ENCODE data around the gene DSCAM.

DSCAM gene

DNA sequence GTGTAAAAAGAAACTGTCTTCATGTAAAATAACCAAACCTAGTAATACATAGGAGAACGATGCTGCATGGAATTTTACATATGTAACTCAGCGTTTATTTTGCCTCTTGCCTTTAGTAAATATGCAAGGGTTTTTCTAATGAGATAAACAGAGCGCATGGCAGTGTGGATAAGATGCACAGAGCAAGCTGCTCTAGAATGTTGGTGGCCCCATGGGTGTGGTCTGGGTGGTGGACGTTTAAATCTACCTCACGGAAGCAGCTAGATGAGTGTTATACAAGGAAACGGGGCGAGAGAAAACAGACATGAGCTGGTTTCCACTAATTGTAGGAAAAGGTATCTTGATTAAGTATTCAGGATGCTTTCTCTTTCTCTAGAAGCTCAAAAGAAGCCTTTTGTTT, 205.9 kb downstream of the DSCAM start:
- no peak for DNase-seq

DNA sequence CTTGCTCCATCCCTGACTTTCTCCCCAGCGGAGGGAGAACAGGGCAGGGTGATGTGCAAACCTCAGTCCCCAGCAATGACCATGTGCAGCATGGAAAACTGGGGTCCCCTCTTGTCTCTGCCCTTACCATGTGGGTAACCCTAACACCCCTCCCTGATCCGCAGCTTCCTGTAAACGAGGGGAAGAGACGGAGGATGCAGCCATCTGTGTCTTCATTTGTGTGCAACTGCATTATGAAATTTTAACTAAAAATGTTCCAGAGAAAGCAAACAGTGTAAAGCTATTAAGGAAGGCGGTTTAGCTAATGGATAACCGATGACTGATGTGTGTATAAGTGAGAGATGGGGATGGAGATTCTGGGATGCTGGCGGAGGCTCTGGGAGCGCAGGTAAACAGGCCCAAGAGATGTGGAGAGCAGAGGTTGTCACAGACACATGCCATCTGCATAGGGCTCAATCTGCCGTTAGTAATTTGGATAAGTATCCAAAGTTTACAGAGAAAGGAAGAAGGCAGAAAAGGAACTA, 206.6 kb downstream of the DSCAM start:
- DNase-seq = no peak

DNA sequence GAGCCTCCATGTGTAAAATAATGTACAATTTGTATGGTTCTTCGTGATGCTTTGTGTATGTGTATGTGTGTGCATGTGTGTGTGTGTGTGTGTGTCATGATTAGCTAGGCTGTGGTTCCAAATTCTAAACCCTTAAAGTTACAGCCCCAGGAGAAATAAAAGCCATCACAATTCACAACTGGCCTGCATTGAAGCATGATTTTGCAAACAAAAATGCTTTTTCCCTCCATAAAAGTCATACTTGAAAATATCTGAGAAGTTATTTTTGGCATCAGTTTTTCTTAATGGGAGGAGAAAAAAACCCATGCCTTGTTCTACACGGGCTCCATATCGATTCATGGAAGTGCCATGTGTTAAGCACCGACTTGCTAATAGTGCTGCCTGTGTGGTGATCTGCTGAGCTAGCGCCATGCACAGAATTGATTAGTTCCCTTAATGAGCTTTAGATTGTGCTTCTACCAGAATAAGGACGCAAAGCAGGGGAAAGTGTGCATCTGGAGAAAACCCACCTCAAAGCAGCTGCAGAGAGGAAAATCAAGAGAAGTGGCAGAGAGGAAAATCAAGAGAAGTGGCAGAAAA, 207.3 kb downstream of the DSCAM start:
- DNase-seq = no peak

DNA sequence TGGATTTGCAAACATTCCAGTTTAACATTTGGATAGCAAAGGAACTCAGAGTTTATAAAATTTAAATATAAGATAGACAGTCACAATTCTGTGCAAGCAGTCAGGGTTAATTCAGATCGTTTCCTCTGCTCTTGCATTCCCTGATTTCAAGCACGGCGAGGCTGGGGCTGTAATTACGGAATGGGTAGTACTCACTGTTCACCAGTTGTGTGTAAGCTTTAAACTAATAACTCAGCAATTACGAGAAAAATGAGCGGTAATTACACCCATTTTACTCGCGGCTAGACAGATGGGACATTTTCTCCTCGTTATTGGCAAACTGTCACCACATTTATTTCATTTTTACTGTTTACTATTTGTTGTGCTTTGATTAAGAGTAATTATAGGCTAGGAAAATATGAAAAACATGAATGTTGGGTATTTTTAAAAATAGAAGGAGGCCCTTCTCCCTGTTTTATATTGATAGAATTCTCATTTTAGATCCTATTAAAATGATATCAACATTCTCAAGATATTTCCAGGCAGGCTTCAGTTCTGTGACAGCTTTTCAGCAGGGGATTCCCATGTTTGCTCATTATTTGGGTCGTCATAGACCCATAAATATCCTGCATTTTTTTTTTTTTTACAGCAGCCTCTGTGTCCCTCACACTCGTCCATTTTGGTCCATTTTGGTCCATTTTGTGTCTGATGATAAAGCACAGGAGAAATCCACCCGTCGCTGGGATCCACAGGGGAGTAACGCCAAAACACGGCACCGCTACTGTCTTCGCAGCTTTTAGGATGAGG, 208.3 kb downstream of the DSCAM start:
- DNase-seq = no peak

DNA sequence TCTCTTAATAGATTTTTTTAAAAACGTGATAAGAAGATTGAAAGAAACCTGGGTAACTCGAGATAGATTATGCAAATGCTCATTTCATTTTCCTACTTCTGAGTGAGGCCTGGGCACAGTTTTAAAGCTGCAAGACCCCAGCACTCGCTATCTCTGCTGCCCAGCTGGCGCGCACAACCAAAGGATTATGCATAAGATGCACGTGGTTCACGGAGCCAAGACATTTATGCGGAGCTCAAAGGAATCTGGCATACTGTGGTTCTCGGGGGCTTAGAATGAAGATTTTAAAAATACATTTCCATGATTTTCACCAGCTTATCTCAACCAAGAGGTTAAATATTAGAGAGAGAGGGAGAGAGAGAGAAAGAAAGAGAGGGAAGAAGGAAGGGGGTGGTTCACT, 210.9 kb downstream of the DSCAM start:
- DNase-seq = no peak

DNA sequence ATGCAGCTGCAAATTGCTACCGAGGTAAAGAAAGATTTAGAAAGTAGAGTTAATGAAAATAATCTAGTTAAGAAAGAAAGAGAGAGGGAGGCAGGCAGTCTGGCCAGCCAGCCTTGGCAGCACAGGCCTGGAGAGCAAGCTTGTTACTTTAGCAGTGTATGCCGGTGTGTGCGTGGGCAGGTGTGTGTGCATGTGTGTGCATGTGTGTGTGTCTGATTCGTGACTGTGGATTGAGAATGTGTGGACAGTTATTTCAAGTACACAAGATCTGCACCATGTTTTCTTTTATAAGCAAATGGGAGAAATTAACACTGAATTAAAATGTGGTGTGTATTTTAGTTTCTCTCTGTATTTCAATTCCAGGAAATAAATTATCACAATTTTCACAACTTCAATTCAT, 211.6 kb downstream of the DSCAM start:
- no peak for DNase-seq

DNA sequence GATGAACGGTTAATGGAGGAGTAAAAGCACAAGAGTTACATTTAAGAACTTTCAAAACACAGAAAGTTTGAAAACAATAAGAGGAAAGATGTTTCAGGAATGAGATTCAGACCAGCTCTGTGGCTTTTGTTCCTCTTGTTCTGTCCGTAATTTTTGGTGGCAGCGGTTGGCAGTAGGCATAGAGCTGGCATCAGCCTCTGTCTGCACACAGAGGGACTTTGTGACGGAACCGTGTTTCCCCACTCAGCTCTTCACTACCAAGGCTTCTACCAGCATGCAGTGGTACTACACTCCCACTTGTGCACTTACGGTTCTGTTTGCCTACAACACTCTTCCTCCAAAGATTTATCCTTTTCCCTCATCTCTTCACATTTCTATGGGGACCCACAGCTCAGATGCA, 212.8 kb downstream of the DSCAM start:
- DNase-seq = no peak

DNA sequence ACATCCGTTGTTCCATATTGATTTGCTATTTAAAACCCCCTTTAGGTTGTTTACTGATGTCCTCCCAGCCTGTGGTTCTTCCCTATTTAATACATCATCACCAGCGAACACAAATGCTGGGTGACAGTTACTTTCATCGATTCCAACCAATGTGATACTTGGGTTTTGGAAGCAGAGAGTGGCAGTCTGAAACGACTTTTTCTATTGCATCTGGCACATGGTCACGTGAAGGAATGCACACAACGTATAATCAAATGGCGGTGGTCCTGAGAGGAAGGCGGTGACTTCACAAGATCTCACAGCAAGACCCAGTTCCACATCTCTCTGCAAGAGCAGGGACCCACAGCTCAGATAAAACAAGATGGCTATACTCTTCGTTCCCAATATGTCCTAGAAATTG, 213.9 kb downstream of the DSCAM start:
- DNase-seq = no peak

DNA sequence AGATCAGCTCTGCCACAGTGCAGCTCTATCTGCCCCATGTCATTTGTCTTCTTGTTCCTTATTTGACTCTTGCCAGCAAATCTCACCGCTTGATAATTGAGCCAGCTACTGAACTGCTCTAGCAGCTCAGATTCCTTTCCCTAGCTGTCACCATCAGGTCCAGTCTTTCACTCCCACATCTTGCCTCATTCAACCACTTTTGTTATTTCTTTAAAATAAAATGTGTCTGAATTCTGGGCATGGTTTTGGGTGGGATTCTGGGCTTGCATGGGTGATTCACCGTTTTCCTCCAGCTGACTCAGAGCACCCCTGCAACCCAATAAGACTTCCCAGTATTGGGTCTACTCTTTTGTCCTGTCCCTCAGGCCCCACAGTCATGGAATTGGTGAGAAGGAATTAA, 215.7 kb downstream of the DSCAM start:
- no peak for DNase-seq

DNA sequence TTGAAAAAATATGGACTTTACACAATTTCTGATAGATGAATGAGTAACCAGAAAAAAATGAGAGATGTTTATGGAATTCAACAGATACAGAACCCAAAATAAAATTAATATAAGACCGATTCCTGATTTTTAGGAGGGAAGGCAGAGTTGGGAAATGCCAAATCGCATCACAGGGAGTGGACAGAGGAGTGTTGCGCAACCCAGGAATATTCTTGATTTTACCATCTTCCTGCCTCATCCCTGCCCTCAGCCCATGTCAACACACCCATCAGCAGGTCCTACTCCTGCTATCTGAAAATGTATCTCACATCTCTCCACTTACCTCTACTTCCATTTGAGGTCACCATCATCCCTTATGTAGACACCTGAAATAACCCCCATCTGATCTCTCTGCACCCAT, 221.0 kb downstream of the DSCAM start:
- no peak for DNase-seq

DNA sequence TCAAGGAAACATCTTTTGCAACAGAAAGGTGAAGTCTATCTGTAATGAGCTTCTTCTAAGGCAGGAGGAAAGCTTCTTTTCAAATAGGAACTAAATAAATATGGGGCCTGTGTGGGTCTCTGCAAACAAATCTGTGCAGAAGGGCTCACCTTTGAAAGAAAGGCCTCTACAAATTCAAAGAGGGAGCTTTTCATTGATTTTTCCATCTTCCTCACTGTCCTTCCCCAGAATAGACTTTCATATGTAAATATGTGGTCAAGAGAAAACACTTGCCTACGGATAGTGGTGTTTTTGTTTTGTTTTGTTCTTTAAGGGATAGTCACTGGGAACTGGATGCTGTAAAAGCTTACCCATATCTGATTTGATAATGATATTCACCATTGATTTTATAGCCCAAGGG, 223.4 kb downstream of the DSCAM start:
- DNase-seq = no peak

DNA sequence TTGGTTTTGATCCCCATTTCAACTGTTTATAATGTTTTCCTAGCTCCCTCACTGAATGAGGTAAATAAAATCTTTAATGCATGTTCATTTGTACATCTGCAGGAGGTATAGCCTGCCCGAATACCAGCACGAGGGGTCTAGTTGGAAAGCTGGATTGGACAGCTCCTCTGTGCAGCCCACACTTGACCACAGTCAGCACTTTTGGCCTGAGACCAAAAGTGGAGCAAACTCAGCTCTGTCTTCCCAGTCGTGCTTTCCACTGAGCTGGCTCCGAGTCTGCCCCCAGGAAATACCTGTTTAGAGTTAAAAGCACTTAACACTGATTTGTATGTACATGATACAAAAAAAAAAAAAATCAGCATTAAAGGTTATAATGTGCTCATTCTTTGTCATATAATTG, 224.4 kb downstream of the DSCAM start:
- no peak for DNase-seq

DNA sequence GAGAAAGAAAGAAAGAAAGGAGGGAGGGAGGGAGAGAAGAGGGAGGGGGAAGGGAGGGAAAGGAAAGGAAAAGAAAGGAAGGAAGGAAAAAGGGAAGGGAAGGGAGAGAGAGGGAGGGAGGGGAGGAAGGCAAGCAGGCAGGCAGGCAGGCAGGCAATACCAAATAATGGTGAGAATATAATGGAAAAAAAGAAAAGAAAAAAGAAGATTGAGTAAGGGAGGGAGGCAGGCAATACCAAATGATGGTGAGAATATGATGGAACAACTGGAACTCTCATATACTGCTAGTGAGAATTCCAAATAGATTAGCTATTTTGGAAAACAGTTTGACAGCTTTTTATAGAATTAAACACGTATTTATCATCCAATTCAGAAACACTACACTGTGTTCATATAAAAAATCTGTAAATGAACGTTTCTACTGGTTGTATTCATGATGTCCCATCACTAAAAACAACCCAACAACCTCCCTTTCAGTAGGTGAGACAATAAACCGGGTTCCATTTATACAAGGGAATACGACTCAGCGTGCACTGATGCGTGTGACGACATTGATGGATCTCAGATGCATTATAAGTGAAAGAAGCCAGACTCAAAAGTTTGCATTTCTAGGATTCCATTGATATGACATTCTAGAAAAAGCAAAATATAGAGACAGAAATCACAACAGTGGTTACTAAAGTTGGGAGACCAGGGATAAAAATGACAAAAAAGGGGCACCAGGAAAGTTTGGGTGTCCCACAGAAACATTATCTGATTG, 226.4 kb downstream of the DSCAM start:
- DNase-seq = no peak

DNA sequence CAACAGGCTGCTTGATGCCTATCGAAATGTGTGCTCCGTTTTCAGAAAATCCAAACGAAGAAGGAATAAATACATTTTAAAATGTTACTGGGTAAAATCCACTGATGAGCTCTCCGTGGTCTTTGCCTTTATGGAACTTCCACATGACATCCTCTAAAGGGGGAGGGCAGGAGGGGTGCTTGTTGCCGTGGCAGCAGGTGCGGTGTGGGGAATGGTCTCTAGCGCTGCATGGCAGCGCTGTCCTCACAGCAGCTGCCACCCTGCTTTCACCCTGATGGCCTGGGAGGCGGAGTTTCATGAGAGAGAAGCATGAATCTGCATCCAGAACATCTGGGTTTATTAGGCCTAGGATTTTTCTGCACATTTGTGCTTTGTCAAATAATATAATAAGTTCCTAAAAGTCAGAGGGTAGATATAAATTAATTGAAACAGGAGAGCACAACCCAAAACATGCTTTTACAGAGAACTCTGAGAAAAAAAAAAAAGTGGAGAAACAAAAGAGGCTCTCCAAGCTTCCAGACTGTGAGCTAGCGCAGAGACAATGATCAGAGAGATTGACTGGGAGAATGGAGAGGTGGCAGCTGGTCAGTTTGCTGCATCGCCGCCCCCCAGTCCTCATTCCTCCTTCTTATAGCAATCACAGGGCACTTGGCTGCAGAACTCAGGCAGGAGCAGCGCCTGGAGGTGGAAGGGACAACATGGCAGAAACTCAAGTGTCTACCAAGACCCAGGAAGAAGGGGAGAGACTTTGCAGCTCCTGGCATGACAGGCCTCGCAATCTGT, 228.6 kb downstream of the DSCAM start:
- DNase-seq = no peak

DNA sequence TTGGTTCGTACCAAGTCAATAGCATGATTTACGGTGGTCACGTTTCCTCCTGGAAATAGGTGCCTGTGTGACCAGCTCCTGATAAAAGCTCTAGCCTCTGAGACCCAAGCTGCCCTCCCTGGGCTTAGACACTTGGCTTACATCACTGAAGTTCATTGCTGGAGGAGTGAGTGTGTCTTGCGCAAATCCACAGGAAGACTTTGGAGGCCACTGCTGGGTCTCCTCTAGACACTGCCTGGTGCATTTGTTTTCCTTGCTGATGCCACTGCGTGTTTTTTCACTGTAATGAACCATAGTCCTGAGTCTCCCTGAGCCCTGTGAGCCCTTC, 230.6 kb downstream of the DSCAM start:
- DNase-seq = no peak

DNA sequence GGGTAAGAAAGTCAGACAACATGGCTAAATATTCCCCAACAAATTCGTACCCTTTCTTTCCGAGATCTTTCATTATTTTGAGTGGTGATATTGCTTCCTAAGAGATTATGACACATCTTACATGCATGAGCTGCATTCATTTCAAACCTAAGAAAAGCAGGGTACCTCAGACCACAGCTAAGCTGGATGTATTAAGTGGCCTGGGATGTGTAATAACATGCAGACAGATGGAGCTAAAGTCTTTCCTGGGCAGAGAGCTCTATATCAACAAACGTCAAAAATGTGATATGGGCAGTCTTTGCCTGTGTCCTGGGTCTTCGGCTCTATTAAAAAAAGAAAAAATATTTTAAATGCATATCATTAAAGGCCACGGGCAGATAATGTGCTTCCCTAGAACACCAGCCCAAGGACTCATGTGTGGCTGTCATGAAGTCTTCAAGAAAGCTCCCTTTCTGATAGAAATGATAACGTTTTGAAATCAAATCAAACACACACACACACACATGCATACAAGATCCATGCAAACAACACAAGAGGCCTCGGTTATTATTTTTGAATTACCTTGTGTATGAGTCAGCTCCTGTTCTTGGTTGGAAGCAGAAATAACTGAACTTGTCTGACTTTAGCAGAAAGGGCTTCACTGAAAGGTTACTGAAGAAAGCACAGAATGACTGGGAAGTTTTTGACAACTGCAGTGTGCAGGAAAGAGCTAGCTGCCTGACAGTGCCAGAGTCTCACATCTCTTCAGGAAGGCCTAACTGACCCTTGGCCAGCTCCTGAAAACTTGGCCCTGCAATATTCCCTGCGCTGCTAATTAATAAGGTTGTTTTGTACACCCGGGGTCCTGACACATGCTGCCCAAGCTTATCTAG, 231.2 kb downstream of the DSCAM start:
- DNase-seq = no peak

DNA sequence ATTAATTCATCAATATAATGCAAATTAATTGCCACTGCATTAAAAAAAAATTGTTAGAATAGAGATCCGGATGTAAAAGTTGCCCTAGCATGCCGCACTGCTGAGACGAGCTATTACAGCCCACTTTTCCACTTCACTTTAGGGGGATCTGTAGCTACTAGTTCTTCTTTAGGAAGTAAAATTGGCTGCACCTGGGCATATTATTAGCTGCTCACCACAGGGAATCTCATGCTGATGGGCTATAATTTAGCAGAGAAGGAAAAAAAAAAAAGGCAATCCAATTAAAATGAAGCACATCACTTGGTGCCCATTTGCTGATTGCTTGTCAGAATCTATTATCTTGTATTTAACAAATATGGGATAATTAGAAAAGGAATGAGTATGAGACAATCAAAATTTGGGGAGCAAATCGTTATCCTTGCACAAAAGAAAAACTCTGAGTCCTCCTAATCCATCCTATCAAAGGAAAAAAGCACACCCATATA, 233.4 kb downstream of the DSCAM start:
- no peak for DNase-seq

DNA sequence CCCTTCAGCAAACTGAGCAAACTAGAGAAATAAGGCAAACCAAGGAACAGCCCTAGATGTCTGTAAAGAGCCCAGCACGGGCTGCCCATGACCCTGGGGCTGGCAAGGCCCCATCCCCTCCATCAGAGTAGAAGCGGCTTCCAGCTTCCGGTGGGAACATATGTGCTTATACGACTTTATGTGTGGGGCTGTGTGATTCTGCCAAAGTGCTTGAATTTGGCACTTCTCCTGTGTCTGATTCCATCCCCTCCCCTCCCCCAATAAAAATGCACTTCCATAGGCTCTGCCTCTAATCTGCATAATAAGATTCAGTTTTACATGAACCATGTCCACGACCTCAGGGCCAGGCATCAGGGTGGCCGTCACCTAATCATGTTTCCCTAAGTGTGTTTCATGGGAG, 236.6 kb downstream of the DSCAM start:
- DNase-seq = no peak

DNA sequence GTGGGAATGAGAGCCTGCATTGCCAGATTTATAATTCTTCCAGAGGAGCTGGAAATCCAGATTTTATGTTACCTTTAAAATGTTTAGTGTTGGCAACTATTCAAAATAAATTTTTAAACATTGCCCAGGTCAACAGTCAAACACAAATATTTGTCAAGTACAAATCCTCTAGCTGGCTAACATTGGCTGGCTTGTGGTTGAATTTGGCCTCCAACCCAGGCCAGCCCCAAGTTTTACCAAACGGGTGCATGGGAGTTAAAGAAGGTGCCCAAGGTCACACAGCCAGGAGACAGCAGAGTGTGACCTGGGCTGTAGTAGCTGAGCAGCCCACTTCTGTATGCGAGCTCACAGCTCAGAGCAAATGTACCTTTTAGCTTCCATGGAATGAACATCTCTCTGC, 240.6 kb downstream of the DSCAM start:
- no peak for DNase-seq

DNA sequence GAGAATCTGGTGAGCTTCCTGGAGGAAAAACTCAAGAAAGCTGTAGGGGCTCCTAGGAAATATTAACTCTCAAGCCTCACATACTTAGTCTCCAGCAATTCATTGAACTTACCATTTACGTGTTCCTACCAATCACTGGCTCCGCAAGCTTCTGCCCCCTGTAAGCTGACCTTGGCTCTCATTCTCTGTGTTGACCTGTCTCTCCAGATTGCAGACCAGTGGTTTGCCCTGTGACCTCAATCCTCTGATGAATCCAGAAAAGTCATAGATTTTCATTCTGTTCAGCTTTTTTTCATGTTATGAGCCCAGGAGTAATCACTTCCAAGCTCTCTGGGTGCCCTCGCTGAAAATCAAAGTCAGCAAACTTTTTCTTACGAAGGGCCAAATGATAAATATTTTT, 241.9 kb downstream of the DSCAM start:
- no peak for DNase-seq

DNA sequence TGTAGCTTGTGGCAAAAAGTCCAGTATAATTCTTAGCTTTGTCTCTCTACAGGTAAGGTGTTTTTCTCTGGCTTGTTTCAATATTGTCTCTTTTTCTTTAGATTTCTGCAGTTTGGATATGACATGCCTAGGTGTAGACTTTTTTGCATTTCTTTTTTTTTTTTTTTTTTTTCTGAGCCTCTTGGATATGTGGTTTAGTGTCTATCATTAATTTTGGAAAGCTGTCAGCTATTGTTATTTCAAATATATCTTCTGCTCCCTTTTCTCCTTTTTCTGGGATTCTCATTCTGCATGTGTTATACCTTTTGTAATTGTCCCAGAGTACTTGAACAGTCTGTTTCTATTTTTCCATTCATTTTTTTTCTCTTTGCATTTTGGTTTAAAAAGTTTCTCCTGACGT, 243.2 kb downstream of the DSCAM start:
- no peak for DNase-seq

DNA sequence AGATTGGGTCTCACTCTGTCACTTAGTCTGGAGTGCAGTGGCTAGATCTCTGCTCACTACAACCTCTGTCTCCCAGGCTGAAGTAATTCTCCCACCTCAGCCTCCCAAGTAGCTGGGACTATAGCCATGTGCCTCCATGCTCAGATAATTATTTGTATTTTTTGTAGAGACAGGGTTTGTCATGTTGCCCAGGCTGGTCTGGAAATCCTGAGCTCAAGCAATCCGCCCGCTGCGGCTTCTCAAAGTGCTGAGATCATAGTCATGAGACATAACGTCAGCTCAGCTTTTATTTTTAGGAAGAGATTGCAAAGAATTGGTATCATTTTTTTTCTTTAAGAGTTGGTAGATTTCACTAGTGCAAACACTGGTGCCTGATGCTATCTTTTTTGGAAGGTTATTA, 244.9 kb downstream of the DSCAM start:
- no peak for DNase-seq

Data from CD4-positive, alpha-beta T cell treated with Interleukin-17A for 4 hours (primary cell).